ENCODE results near the gene DGKE. TPM values are rescaled to one million over a fixed set of nuclear protein-coding genes. Genes with fewer than 3 reads are reported as not detected.

The DGKE gene
- total and polyA plus RNA-seq, 2 experiments from 2014 or later = 1.2 to 5.5 TPM

DNA sequence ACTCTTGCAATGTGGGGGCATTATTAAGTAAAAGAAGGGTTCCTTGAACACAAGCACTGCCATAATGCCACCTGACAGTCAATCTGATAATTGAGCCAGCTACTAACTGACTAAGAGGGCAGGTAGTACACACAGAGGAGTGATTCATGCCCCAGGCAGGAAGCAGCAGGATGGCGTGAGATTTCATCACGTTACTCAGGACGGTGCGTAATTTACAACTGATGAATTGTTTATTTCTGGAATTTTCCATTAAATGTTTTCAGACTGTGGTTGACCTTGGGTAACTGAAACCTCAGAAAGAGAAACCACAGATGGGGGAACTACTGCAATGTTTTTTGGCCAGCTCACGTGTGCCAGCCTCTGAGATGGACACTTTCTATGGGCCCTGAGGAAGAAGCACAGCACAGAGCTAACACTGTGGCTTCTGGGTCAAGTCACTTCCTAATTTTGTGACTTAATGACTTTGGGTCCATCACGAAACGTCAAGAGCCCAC, 46.9 kb upstream of the DGKE start:
- no peak overlapping the region for H3K4me2 ChIP-seq
- no peak overlapping the region for H2AFZ ChIP-seq
- WGBS (ENCODE audit: low lambda C conversion rate, missing lambda C conversion rate) = 51% methylated on average over 7 of the region's 7 CpGs
- H3K36me3 ChIP-seq (replicated peaks; ENCODE audit: insufficient read depth, low read depth) = no peaks in the 10 kb centered on the region
- no peaks in the 10 kb centered on the region for H4K20me1 ChIP-seq (ENCODE audit: insufficient read depth, poor library complexity, severe bottlenecking)
- no peaks in the 10 kb centered on the region for H3K27me3 ChIP-seq
- no peaks in the 10 kb centered on the region for H3K9me3 ChIP-seq (ENCODE audit: low read depth)
- no peaks in the 10 kb centered on the region for H3K4me1 ChIP-seq (ENCODE audit: insufficient read depth)
- H3K27ac ChIP-seq = peak overlapping the region; percentile 23
- no peak overlapping the region for H3K4me3 ChIP-seq
- H3K9me2 ChIP-seq (replicated peaks; ENCODE audit: insufficient read depth) = no peaks in the 10 kb centered on the region
- H3K79me2 ChIP-seq = no peaks in the 10 kb centered on the region
- peak; percentile 48 for DNase-seq (ENCODE audit: low spot score)
- TF ChIP-seq, protein P1, sequence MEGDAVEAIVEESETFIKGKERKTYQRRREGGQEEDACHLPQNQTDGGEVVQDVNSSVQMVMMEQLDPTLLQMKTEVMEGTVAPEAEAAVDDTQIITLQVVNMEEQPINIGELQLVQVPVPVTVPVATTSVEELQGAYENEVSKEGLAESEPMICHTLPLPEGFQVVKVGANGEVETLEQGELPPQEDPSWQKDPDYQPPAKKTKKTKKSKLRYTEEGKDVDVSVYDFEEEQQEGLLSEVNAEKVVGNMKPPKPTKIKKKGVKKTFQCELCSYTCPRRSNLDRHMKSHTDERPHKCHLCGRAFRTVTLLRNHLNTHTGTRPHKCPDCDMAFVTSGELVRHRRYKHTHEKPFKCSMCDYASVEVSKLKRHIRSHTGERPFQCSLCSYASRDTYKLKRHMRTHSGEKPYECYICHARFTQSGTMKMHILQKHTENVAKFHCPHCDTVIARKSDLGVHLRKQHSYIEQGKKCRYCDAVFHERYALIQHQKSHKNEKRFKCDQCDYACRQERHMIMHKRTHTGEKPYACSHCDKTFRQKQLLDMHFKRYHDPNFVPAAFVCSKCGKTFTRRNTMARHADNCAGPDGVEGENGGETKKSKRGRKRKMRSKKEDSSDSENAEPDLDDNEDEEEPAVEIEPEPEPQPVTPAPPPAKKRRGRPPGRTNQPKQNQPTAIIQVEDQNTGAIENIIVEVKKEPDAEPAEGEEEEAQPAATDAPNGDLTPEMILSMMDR (IDR thresholded peaks at IDR 0.05; ENCODE audit: poor library complexity) = no peak
- TF ChIP-seq EZH2 (IDR thresholded peaks at IDR 0.05; ENCODE audit: borderline replicate concordance) = no peak
- no peak for TF ChIP-seq EZH2phosphoT487 (IDR thresholded peaks at IDR 0.05; ENCODE audit: low read depth, severe bottlenecking, unreplicated experiment)

DNA sequence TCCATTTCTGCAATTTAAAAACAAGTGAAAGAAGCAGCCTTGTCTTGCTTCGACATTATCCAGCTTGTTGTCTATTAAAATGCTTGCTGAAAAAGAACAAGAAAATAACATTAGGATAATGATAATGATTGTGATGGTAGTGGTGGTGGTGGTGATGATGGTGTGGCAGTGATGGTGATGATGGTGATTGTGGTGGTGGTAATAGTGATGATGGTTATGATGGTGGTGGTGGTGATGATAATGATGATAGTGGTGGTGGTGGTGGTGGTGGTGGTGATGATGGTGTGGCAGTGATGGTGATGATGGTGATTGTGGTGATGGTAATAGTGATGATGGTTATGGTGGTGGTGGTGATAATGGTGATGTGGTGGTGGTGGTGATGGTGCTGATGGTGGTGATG, 41.7 kb upstream of the DGKE start:
- Histone ChIP-seq H3K27ac (no peak overlapping the region), H3K36me3 (replicated peaks; ENCODE audit: insufficient read depth, low read depth) (no peaks in the 10 kb centered on the region), H3K4me1 (ENCODE audit: insufficient read depth) (no peaks in the 10 kb centered on the region), H2AFZ (no peak overlapping the region), H3K79me2 (no peaks in the 10 kb centered on the region), H3K4me2 (no peak overlapping the region), H3K4me3 (no peak overlapping the region), H3K9me2 (replicated peaks; ENCODE audit: insufficient read depth) (no peaks in the 10 kb centered on the region), H4K20me1 (ENCODE audit: insufficient read depth, poor library complexity, severe bottlenecking) (no peaks in the 10 kb centered on the region), H3K27me3 (peaks cover 6% of the 10 kb centered on the region), H3K9me3 (ENCODE audit: low read depth) (no peaks in the 10 kb centered on the region)
- TF ChIP-seq, protein P1 (IDR thresholded peaks at IDR 0.05; ENCODE audit: poor library complexity) = no peak
- TF ChIP-seq EZH2 (IDR thresholded peaks at IDR 0.05; ENCODE audit: borderline replicate concordance) (no peak), EZH2phosphoT487 (IDR thresholded peaks at IDR 0.05; ENCODE audit: low read depth, severe bottlenecking, unreplicated experiment) (no peak)
- no peak for DNase-seq (ENCODE audit: low spot score)
- 96% methylated on average over 1 of the region's 1 CpG for WGBS (ENCODE audit: low lambda C conversion rate, missing lambda C conversion rate)

DNA sequence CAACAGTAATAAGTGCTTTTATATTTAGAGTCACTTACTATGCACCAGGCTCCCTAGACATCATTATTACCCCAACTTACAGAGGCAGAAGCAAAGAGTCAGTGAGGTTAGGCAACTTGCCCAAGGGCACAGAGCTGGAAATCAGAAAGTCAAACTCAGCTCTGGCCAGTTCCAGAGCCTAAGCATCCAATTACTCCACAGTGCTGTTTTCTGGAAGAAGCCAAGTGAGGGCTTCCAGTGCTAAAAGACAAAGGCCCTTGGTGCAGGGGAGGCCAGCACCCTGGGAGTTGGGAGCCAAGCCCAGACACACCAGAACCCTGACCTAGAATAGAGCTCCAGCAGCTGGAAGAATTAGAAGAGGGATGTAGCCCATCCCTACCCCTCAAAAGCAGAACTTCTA, 40.4 kb upstream of the DGKE start:
- Histone ChIP-seq H3K4me2 (no peak overlapping the region), H4K20me1 (ENCODE audit: insufficient read depth, poor library complexity, severe bottlenecking) (no peaks in the 10 kb centered on the region), H3K36me3 (replicated peaks; ENCODE audit: insufficient read depth, low read depth) (no peaks in the 10 kb centered on the region), H3K4me3 (no peak overlapping the region), H2AFZ (no peak overlapping the region), H3K9me2 (replicated peaks; ENCODE audit: insufficient read depth) (no peaks in the 10 kb centered on the region), H3K9me3 (ENCODE audit: low read depth) (no peaks in the 10 kb centered on the region), H3K27me3 (peaks cover 6% of the 10 kb centered on the region), H3K79me2 (no peaks in the 10 kb centered on the region), H3K4me1 (ENCODE audit: insufficient read depth) (no peaks in the 10 kb centered on the region), H3K27ac (no peak overlapping the region)
- TF ChIP-seq EZH2phosphoT487 (IDR thresholded peaks at IDR 0.05; ENCODE audit: low read depth, severe bottlenecking, unreplicated experiment) (no peak), EZH2 (IDR thresholded peaks at IDR 0.05; ENCODE audit: borderline replicate concordance) (no peak)
- TF ChIP-seq, protein P1 (IDR thresholded peaks at IDR 0.05; ENCODE audit: poor library complexity) = no peak
- no peak for DNase-seq (ENCODE audit: low spot score)

DNA sequence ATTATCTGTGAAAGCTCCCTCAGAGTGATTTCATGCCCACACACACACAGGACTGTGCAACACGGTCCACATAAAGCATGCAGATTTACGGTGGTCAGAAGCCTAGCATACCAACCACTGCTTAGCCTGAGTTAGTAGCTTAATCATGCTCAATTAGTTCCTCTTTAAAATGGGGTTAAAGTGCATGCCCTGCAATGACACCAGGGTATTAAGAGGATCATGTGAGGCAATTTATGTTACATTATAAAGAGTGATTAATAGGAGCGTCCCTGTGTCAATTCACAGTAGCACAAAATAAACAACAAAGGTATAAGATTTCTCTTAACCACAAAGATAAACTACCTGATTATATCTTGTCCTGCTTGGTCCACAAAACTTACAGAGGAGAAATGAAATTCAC, 40.0 kb upstream of the DGKE start:
- no peak overlapping the region for H2AFZ ChIP-seq
- 39% methylated on average over 3 of the region's 3 CpGs for WGBS (ENCODE audit: low lambda C conversion rate, missing lambda C conversion rate)
- no peaks in the 10 kb centered on the region for H4K20me1 ChIP-seq (ENCODE audit: insufficient read depth, poor library complexity, severe bottlenecking)
- H3K27me3 ChIP-seq = peaks cover 6% of the 10 kb centered on the region
- no peaks in the 10 kb centered on the region for H3K4me1 ChIP-seq (ENCODE audit: insufficient read depth)
- TF ChIP-seq EZH2phosphoT487 (IDR thresholded peaks at IDR 0.05; ENCODE audit: low read depth, severe bottlenecking, unreplicated experiment) (no peak), EZH2 (IDR thresholded peaks at IDR 0.05; ENCODE audit: borderline replicate concordance) (no peak)
- TF ChIP-seq, protein P1 (IDR thresholded peaks at IDR 0.05; ENCODE audit: poor library complexity) = no peak
- no peaks in the 10 kb centered on the region for H3K36me3 ChIP-seq (replicated peaks; ENCODE audit: insufficient read depth, low read depth)
- no peaks in the 10 kb centered on the region for H3K79me2 ChIP-seq
- no peak overlapping the region for H3K4me2 ChIP-seq
- H3K9me2 ChIP-seq (replicated peaks; ENCODE audit: insufficient read depth) = no peaks in the 10 kb centered on the region
- DNase-seq (ENCODE audit: low spot score) = no peak
- H3K9me3 ChIP-seq (ENCODE audit: low read depth) = no peaks in the 10 kb centered on the region
- H3K4me3 ChIP-seq = no peak overlapping the region
- H3K27ac ChIP-seq = no peak overlapping the region
